ENCODE results near the gene MYH9.
"Not testable (repeated sequence)": the region's sequence is repeated elsewhere in the genome, so short reads cannot be mapped to it uniquely, and the experiment has no call there.

The MYH9 gene

DNA sequence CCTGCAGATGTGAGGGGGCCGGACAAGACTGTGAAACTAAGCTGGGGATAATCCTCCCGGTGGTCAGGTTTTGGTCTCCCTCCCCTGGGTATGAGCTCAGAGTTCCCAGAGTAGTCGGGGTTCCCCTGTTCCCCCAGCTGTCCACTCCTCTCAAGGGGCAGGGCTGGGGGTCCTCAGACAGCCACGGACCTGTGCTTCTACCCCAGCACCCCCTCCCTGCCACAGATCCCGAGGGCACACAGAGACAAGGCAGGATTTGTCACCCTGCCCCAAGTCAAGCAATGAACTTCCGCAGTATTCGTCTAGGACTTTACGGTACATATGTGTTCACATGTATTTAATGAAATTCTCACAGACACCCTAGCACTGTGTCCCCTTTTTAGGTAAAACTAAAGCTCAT is 89.6 kb downstream of the MYH9 start:
- H3K27ac Mint-ChIP-seq: no peak overlapping the region
- no peaks in the 10 kb centered on the region for H3K27me3 Mint-ChIP-seq (ENCODE audit: low read depth)
- H3K4me3 Mint-ChIP-seq: no peak overlapping the region
- no peaks in the 10 kb centered on the region for H3K9me3 Mint-ChIP-seq
- H3K36me3 Mint-ChIP-seq (ENCODE audit: low read depth): peaks cover 77% of the 10 kb centered on the region
- H3K4me1 Mint-ChIP-seq (ENCODE audit: low read depth): peaks cover 8% of the 10 kb centered on the region
- no peak for DNase-seq (ENCODE audit: low spot score)

DNA sequence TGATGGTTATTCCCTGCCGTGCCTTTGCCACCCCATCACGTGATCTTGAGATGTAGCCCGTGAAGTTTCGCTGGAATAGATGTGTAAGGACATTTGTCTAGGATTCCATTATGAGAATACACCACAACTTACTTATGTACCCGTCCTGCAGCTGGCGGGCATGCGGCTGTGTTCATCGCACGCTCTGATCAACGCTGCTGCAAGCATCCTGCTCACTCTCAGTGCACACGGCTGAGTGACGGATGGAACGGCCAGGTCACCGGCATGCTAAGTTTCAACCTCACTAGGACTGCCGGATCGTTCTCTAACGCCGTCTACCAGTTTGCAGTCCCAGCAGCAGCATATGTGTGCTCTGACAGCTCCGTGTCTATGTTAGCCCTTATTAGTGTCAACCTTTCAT is 90.2 kb downstream of the MYH9 start:
- Mint-ChIP-seq H3K9me3 (no peaks in the 10 kb centered on the region), H3K4me3 (no peak overlapping the region), H3K4me1 (ENCODE audit: low read depth) (peaks cover 12% of the 10 kb centered on the region), H3K36me3 (ENCODE audit: low read depth) (peaks cover 76% of the 10 kb centered on the region), H3K27ac (no peak overlapping the region), H3K27me3 (ENCODE audit: low read depth) (no peaks in the 10 kb centered on the region)
- DNase-seq (ENCODE audit: low spot score): no peak

DNA sequence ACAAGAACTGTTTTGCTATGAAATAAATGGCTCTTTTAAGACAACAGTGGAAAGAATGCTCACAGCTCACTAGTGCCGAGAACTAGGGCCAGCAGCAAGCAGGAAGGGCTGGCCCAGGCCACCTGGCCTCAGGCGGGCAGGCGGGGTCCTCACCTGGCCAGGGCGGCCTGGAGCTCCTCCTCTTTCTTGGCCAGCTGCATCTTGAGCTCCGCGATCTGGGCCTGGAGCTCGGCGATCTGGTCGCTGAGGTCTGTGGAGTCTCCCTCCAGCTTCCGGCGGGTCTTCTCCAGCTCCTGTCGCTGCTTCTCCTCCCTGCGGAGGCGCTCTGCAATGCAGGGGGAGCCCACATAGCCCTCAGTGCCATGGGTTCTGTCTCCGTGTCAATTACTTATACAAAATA is 91.1 kb downstream of the MYH9 start:
- H3K27me3 Mint-ChIP-seq (ENCODE audit: low read depth): no peaks in the 10 kb centered on the region
- no peak overlapping the region for H3K4me3 Mint-ChIP-seq
- DNase-seq (ENCODE audit: low spot score): no peak
- no peaks in the 10 kb centered on the region for H3K9me3 Mint-ChIP-seq
- no peak overlapping the region for H3K27ac Mint-ChIP-seq
- peaks cover 79% of the 10 kb centered on the region for H3K36me3 Mint-ChIP-seq (ENCODE audit: low read depth)
- H3K4me1 Mint-ChIP-seq (ENCODE audit: low read depth): peaks cover 20% of the 10 kb centered on the region

DNA sequence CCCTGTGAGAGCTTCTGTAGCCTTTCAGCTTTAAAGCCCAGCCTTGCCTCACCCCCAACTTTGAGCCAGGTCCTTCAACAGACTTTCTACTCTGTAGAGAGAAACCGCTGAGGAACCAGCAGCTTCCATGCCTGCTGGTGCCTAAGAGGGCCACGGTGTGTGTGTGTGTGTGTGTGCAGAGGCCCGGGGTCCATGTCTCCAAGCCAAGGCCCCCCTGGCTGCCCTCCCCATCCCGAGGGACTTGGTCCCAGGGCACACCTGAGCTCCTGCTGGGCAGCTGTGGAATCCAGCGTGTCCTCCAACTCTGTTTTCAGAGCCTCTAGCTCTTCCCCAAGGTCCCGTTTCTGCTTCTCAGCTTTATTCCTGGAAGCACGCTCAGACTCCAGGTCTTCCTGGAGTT is 92.5 kb downstream of the MYH9 start:
- H3K27ac Mint-ChIP-seq: no peak overlapping the region
- H3K36me3 Mint-ChIP-seq (ENCODE audit: low read depth): peaks cover 73% of the 10 kb centered on the region
- no peak for DNase-seq (ENCODE audit: low spot score)

DNA sequence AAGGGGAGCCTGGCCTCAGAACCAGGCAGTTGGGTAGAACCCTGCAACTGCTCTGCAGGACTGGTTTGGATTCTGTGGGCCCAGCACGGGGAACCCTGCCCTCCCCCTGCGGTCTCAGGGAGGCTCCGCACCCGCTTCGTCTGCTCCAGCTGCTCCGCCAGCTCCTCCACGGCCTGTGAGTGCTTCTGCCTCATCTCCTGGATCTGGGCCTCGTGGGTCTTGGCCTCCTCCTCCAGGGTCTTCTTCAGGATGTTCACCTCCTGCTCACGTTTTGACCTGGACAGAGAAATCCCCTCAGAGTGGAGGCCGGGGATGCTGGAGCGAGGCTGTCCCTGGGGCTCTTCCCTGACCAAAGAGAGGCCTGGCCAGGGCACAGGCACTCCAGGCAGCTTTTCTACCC is 93.0 kb downstream of the MYH9 start:
- H3K9me3 Mint-ChIP-seq: no peaks in the 10 kb centered on the region
- H3K4me1 Mint-ChIP-seq (ENCODE audit: low read depth): peaks cover 24% of the 10 kb centered on the region
- H3K27ac Mint-ChIP-seq: no peak overlapping the region
- DNase-seq (ENCODE audit: low spot score): no peak
- H3K27me3 Mint-ChIP-seq (ENCODE audit: low read depth): no peaks in the 10 kb centered on the region
- no peak overlapping the region for H3K4me3 Mint-ChIP-seq
- peaks cover 71% of the 10 kb centered on the region for H3K36me3 Mint-ChIP-seq (ENCODE audit: low read depth)

More for the DNA sequence above, 92.5 kb downstream of the MYH9 start:
- Mint-ChIP-seq H3K9me3 (no peaks in the 10 kb centered on the region), H3K27me3 (ENCODE audit: low read depth) (no peaks in the 10 kb centered on the region), H3K4me3 (no peak overlapping the region), H3K4me1 (ENCODE audit: low read depth) (peaks cover 21% of the 10 kb centered on the region)

DNA sequence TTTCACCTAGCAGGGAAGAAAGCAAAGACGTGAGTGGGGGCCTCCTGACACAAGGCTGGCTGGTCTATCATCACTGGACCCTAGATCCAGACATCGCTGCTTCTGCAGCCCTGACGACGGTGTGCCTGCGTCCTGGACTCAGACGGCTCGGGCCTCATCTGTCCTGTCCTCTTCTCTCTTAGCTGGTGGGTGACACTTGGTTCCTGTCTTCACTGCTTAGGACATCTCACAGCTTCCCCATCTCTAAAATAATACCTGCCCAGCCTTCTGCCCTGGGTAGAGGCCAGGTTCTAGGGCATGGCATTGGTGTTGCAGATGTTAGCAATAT is 93.5 kb downstream of the MYH9 start:
- H3K9me3 Mint-ChIP-seq: no peaks in the 10 kb centered on the region
- H3K4me1 Mint-ChIP-seq (ENCODE audit: low read depth): peaks cover 30% of the 10 kb centered on the region
- H3K36me3 Mint-ChIP-seq (ENCODE audit: low read depth): peaks cover 72% of the 10 kb centered on the region
- no peaks in the 10 kb centered on the region for H3K27me3 Mint-ChIP-seq (ENCODE audit: low read depth)
- peak overlapping the region; percentile 36 for H3K27ac Mint-ChIP-seq
- H3K4me3 Mint-ChIP-seq: no peak overlapping the region
- DNase-seq (ENCODE audit: low spot score): no peak

DNA sequence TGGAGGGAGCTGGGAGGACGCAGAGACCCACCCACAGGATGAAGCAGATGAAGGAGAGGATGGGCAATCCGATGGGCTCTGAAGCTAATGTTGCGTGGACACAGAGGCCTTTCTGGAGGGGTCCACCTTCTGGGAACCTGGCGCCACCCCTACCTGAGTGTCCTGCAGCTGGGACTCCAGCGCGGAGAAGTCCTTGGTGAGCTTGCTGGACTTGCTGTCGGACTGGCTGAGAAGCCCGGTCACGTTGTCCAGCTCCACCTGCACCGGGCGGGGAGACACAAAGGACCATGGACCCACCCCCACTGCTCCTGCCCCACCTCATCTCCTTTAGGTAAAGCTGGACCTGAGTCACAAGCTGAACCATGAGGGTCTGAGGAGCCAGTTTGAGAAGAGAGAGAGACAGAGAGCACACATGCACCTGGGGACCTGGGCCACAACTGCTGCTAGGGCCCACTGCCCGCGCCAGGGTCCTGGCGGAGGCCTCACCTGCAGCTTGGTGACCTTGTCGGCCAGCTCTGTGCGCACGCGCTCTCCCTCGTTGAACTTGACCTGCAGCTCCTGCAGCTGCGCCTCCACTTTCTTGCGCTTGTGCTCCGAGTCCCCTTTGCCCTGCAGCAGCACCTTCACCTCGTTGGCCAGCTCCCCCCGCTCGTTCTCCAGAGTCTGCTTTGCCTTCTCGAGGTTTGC is 94.0 kb downstream of the MYH9 start:
- Mint-ChIP-seq H3K9me3 (no peaks in the 10 kb centered on the region), H3K36me3 (ENCODE audit: low read depth) (peaks cover 77% of the 10 kb centered on the region), H3K4me1 (ENCODE audit: low read depth) (peaks cover 34% of the 10 kb centered on the region), H3K27ac (peak overlapping the region; percentile 36), H3K4me3 (no peak overlapping the region), H3K27me3 (ENCODE audit: low read depth) (no peaks in the 10 kb centered on the region)
- DNase-seq (ENCODE audit: low spot score): no peak

DNA sequence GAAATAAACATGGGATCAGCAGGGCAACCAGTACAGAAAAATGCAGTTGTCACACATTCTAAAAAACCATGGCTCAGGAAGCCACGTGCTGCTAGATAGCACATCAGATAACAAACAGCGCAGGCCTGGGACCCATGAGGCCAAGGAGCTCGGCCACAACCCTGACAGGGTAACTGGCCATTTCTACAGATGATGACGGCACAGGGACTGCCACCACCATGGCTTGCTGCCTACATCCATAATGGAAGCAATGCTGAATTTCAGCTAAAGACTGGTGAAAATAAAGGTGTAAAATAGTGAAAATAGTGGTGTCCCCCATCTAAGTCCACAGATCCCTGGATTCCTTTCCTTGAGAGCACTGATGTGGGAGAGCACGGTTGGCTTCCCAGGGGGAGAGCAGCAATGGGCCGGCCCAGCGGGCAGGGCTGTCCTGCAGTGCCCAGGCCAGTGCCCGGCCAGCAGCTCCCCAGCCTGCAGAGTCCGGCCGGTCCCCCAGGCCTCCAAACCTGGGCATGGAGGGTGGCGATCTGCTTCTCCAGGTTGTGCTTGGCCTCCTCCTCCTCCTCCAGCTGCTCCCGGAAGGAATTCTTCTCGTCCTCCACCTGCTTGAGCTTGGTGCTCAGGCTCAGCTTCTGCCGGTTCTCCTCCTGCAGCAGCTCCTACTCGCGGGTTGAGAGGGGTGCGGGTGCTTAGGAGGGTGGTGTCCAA is 94.8 kb downstream of the MYH9 start:
- Mint-ChIP-seq H3K4me1 (ENCODE audit: low read depth) (peaks cover 35% of the 10 kb centered on the region), H3K36me3 (ENCODE audit: low read depth) (peaks cover 79% of the 10 kb centered on the region)

DNA sequence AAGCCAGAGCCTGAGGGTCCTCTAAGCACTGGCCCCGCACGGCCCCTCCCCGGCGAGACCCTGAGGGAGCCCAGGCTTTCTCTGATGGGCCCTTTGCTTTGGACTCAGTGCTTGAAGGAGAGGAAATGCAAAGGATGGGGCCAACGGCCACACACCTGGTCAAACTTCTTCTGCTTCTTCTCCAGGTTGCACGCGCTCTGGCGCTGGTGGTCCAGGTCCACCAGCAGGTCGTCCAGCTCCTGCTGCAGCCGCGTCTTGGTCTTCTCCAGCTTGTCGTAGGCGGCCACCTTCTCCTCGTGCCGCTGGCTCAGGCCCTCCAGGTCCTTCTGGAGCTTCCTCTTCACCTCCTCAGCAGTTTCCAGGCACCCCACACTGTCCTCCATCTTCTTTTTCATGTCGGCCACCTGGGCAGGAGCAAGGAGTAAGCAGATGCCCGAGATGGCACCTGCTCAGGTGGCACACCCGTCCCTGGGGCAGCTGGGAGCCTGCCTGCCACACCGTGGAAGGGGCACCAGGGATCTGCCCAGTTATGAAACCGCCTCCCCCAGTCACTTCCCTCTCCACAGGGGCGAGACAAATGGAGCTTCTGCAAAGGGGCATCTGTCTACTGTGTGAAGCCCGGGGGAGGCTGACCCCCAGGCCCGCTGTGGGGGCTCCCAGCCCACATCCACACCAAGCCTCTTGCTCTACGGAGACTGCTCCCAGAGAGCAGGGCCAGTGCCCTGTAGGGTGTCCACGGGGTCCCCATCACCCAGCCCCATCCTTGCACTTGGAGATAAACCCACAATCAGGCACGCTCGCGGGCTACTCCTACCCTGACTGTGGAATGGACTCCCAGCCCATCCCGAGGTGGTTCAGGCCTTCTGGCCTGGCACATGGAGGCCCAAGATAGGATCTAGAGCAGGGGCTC is 95.7 kb downstream of the MYH9 start:
- H3K36me3 Mint-ChIP-seq (ENCODE audit: low read depth): peaks cover 79% of the 10 kb centered on the region

More for the DNA sequence above, 94.8 kb downstream of the MYH9 start:
- H3K27ac Mint-ChIP-seq: peak overlapping the region; percentile 39
- no peaks in the 10 kb centered on the region for H3K27me3 Mint-ChIP-seq (ENCODE audit: low read depth)
- H3K4me3 Mint-ChIP-seq: no peak overlapping the region
- no peak for DNase-seq (ENCODE audit: low spot score)
- H3K9me3 Mint-ChIP-seq: no peaks in the 10 kb centered on the region

DNA sequence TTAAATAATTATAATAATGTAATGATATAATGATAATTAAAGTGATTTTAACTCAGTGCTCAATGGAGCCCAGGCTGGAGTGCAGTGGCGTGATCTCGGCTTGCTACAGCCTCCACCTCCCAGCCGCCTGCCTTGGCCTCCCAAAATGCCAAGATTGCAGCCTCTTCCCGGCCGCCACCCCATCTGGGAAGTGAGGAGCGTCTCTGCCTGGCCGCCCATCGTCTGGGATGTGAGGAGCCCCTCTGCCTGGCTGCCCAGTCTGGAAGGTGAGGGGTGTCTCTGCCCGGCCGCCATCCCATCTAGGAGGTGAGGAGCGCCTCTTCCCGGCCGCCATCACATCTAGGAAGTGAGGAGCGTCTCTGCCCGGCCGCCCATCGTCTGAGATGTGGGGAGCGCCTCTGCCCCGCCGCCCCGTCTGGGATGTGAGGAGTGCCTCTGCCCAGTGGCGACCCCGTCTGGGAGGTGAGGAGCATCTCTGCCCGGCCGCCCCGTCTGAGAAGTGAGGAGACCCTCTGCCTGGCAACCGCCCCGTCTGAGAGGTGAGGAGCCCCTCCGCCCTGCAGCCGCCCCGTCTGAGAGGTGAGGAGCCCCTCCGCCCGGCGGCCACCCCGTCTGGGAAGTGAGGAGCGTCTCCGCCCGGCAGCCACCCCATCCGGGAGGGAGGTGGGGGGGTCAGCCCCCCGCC is 97.2 kb downstream of the MYH9 start:
- not testable (repeated sequence) for DNase-seq (ENCODE audit: low spot score); H3K27me3 Mint-ChIP-seq (ENCODE audit: low read depth); H3K9me3 Mint-ChIP-seq; H3K27ac Mint-ChIP-seq; H3K4me3 Mint-ChIP-seq
- H3K36me3 Mint-ChIP-seq (ENCODE audit: low read depth): peaks cover 76% of the 10 kb centered on the region
- peaks cover 47% of the 10 kb centered on the region for H3K4me1 Mint-ChIP-seq (ENCODE audit: low read depth)

More for the DNA sequence above, 95.7 kb downstream of the MYH9 start:
- peaks cover 40% of the 10 kb centered on the region for H3K4me1 Mint-ChIP-seq (ENCODE audit: low read depth)
- H3K27me3 Mint-ChIP-seq (ENCODE audit: low read depth): no peaks in the 10 kb centered on the region
- no peaks in the 10 kb centered on the region for H3K9me3 Mint-ChIP-seq
- DNase-seq (ENCODE audit: low spot score): no peak
- H3K27ac Mint-ChIP-seq: peak overlapping the region; percentile 70
- H3K4me3 Mint-ChIP-seq: peak overlapping the region; percentile 32

DNA sequence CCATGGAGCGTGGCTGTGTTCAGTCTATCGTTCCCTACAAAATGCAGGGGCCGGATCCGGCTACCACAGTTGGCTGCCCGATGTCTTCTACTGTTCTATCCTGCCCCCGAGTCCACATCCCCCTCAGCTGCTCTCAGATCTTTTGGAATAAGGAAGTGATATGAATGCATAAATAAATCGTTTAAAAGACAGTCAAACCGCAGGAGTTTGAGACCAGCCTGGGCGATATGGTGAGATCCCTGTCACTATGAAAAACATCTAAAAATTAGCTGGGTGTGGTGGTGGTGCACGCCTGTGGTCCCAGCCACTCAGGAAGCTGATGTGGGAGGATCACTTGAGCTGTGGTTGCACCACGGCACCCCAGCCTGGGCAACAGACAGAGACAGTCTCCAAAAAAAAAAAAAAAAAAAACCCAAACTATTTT is 97.8 kb downstream of the MYH9 start:
- peak overlapping the region; percentile 89 for H3K27ac Mint-ChIP-seq
- not testable (repeated sequence) for DNase-seq (ENCODE audit: low spot score); H3K9me3 Mint-ChIP-seq; H3K27me3 Mint-ChIP-seq (ENCODE audit: low read depth)
- H3K4me3 Mint-ChIP-seq: peak overlapping the region; percentile 79
- peaks cover 47% of the 10 kb centered on the region for H3K4me1 Mint-ChIP-seq (ENCODE audit: low read depth)
- peaks cover 74% of the 10 kb centered on the region for H3K36me3 Mint-ChIP-seq (ENCODE audit: low read depth)

DNA sequence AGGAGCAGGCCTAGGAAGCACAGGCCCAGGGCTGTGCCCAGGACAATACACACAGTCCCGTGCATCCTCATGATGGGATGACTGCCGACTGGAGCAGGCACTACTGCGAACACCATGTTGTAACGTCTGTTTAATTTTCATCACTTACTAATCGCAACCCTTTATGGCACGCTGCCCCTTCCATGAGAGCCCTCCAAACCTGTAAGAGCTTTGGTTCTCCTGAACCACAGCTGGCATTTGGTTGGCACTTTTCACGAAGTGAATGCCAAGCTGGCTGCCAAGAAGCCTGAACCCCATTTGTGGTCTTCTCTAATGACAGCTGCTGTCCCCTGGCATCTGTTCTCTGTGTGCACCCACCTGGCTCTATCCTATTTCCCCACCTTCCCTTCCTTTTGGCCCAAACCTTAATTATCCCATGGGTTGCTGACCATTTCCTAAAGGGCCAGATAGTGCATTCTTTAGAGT is 98.3 kb downstream of the MYH9 start:
- H3K36me3 Mint-ChIP-seq (ENCODE audit: low read depth): peaks cover 74% of the 10 kb centered on the region
- H3K4me1 Mint-ChIP-seq (ENCODE audit: low read depth): peaks cover 46% of the 10 kb centered on the region
- no peak for DNase-seq (ENCODE audit: low spot score)
- peak overlapping the region; percentile 79 for H3K4me3 Mint-ChIP-seq
- no peaks in the 10 kb centered on the region for H3K27me3 Mint-ChIP-seq (ENCODE audit: low read depth)
- H3K27ac Mint-ChIP-seq: peak overlapping the region; percentile 89
- H3K9me3 Mint-ChIP-seq: no peaks in the 10 kb centered on the region

DNA sequence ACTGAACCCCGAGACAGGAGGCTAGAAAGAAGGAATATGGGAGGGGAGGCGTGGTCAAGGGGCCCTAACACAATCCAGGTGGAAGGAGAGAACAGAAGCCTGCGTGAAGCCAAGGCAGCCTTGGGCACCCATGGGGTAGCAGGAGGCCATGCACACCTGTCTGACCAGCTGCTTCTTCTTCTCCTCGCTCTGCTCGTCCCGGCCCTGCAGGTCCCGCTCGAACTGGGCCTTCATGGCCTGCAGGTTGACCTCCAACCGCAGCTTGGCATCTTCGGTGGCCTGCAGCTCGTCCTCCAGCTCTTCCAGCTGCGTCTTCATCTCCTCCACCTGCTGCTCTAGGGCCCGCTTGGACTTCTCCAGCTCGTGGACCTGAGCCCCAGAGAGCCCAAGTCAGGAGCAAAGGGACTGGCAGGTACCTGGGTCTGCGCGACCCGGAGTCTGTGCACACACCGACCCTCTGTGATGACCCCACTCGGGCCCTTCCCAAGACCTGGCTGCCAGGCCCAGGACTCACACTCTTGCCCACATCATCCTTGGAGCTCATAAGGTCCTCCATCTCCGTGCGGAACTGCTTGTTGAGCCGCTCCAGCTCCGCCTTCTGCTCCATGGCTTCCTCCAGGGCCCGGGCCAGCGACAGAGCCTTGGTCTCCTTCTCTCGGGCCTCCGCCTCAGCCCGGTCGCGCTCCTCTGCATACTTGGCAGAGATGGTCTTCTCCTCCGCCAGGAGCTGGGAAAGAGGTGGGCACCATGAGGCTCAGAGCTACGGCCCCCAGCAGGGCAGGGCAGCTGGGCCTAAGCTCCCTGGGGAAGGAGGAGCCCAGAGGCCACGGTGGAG is 99.0 kb downstream of the MYH9 start:
- H3K27ac Mint-ChIP-seq: peak overlapping the region; percentile 65
- H3K9me3 Mint-ChIP-seq: no peaks in the 10 kb centered on the region
- no peak for DNase-seq (ENCODE audit: low spot score)
- no peaks in the 10 kb centered on the region for H3K27me3 Mint-ChIP-seq (ENCODE audit: low read depth)
- H3K4me1 Mint-ChIP-seq (ENCODE audit: low read depth): peaks cover 41% of the 10 kb centered on the region
- peaks cover 72% of the 10 kb centered on the region for H3K36me3 Mint-ChIP-seq (ENCODE audit: low read depth)
- no peak overlapping the region for H3K4me3 Mint-ChIP-seq

All from T-helper 2 cell treated with Interferon-gamma antibody and Interleukin-4, amounts not matched to agents 5 μg/mL and 100 μg/mL, for 36 hours (primary cell).